SU-DHL-6 (cell line): Measurements from ENCODE around the gene FAM181B.

Experiments
- EZH2phosphoT487 ChIP-seq: fragments of 200-600 bp; sonication (generic), shearing (Covaris generic); conservative IDR thresholded peaks from 2 replicates; pipeline ENCODE4 v1.6.1; 2018; ENCODE audit warnings: mild to moderate bottlenecking, antibody characterized with exemption, low read length, moderate library complexity, mixed read lengths
- TF ChIP-seq, protein P1 (sequence below): fragments of 200-600 bp; sonication (generic); IDR thresholded peaks from one replicate; pipeline ENCODE4 v1.5.1; 2017; ENCODE audit warnings: antibody characterized with exemption, mild to moderate bottlenecking, low read length, moderate library complexity; ENCODE audit not compliant: insufficient read depth, poor library complexity, severe bottlenecking

DNA sequence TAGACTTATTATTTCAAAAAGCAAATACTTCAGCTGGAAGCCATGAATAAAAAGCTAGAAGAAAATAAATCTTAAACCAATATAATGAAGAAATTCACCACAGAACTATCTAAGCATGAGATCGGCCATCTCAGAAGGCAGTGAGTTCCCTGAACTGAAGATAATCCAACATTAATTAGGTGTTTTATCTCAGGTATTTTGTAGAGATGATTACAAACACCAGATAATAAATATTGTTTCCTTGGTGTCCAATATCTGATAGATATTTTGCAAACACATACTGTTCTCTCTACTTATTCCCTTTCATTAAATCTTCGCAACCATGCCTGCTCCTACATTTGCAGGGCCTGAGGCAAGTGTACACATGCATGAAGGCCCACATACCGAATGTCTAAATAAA lies 26.0 kb upstream of the FAM181B start:
- TF ChIP-seq, protein P1, sequence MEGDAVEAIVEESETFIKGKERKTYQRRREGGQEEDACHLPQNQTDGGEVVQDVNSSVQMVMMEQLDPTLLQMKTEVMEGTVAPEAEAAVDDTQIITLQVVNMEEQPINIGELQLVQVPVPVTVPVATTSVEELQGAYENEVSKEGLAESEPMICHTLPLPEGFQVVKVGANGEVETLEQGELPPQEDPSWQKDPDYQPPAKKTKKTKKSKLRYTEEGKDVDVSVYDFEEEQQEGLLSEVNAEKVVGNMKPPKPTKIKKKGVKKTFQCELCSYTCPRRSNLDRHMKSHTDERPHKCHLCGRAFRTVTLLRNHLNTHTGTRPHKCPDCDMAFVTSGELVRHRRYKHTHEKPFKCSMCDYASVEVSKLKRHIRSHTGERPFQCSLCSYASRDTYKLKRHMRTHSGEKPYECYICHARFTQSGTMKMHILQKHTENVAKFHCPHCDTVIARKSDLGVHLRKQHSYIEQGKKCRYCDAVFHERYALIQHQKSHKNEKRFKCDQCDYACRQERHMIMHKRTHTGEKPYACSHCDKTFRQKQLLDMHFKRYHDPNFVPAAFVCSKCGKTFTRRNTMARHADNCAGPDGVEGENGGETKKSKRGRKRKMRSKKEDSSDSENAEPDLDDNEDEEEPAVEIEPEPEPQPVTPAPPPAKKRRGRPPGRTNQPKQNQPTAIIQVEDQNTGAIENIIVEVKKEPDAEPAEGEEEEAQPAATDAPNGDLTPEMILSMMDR: no peak
- no peak for TF ChIP-seq EZH2phosphoT487
